Measurements from ENCODE around the gene GRK2. TPM values are rescaled to one million over a fixed set of nuclear protein-coding genes. Genes with fewer than 3 reads are reported as not detected.
A peak's percentile ranks its signal among the peaks of the same experiment; 100 is the strongest.

The GRK2 gene
- total and polyA plus RNA-seq, 2 of the 13 experiments (the other 11 are each of a cell fraction or from before 2014, with no cell fraction given): 31.3 to 42.4 TPM

GRCh38 chr11:67301951-67302516, 35.8 kb downstream of the GRK2 start:
- H3K4me2 ChIP-seq (ENCODE audit: low read depth, low read length): peak overlapping the region; percentile 82
- no peaks in the 10 kb centered on the region for H3K27me3 ChIP-seq (ENCODE audit: control insufficient read depth in 1 of 2, insufficient read depth in 2 of 2, low read length in 2 of 2)
- FAIRE-seq (no peak), DNase-seq (ENCODE audit: low spot score) (no peak), ATAC-seq (no peak)
- WGBS (ENCODE audit: low lambda C conversion rate): 77% methylated on average over 10 of the region's 15 CpGs
- intact Hi-C loops (cut with micrococcal nuclease; ENCODE audit: unreplicated experiment): loop anchor here (5.0 kb wide), 1 partner anchor 40 kb away; no protein-coding TSS in a partner anchor
- H3K9ac ChIP-seq (ENCODE audit: insufficient read depth, low read depth, low read length): no peak overlapping the region
- peaks cover 20% of the 10 kb centered on the region for H3K4me1 ChIP-seq (ENCODE audit: insufficient read depth, low read length)
- in situ Hi-C loops (cut with HindIII; ENCODE audit: extremely low pct_ligation_motif_present, low pct_unique_long_range_greater_than_20kb): no loop called here
- ChIA-PET CTCF (ENCODE audit: low intra/inter-chr PET ratio, low total read pairs) (no interaction called here), POLR2A (interaction anchor here (1.4 to 3.8 kb wide), 6 partner anchors 10 to 62 kb away, joined by 6 to 66 read pairs (median 11); partner anchors contain the start of genes ANKRD13D and POLD4)
- H4K20me1 ChIP-seq (ENCODE audit: insufficient read depth, low read length): no peaks in the 10 kb centered on the region
- 0 out of 6 replicates have a peak overlapping the region, but pooled peaks of 1 of the 3 experiments have one; percentile 90 for H3K4me3 ChIP-seq (replicated peaks in 1 of 3; ENCODE audit: insufficient read depth in 1 of 3, low read depth in 2 of 3, low read length in 3 of 3)
- H2AFZ ChIP-seq (ENCODE audit: low read length): no peak overlapping the region
- peaks cover 5% of the 10 kb centered on the region for H3K79me2 ChIP-seq (ENCODE audit: insufficient read depth, low read length)
- TF ChIP-seq NR2F1 (CRISPR knock-in tag; IDR thresholded peaks at IDR 0.05) (no peak), RBM39 (IDR thresholded peaks at IDR 0.05; ENCODE audit: low read depth, low read length, poor library complexity, severe bottlenecking) (peak; percentile 6), FIP1L1 (IDR thresholded peaks at IDR 0.05; ENCODE audit: borderline replicate concordance, insufficient read depth, low read depth, low read length) (no peak), ZNF431 (CRISPR knock-in tag; IDR thresholded peaks at IDR 0.05; ENCODE audit: borderline replicate concordance, low read depth) (no peak), ZNF547 (CRISPR knock-in tag; IDR thresholded peaks at IDR 0.05) (no peak)
- TF ChIP-seq, protein P1, sequence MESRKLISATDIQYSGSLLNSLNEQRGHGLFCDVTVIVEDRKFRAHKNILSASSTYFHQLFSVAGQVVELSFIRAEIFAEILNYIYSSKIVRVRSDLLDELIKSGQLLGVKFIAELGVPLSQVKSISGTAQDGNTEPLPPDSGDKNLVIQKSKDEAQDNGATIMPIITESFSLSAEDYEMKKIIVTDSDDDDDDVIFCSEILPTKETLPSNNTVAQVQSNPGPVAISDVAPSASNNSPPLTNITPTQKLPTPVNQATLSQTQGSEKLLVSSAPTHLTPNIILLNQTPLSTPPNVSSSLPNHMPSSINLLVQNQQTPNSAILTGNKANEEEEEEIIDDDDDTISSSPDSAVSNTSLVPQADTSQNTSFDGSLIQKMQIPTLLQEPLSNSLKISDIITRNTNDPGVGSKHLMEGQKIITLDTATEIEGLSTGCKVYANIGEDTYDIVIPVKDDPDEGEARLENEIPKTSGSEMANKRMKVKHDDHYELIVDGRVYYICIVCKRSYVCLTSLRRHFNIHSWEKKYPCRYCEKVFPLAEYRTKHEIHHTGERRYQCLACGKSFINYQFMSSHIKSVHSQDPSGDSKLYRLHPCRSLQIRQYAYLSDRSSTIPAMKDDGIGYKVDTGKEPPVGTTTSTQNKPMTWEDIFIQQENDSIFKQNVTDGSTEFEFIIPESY (CRISPR knock-in tag; IDR thresholded peaks at IDR 0.05): no peak
- BruUV-seq (replicated peaks): no TSS peak
- no peaks in the 10 kb centered on the region for H3K9me3 ChIP-seq (ENCODE audit: low read length)
- H3K36me3 ChIP-seq (replicated peaks in 1 of 2; ENCODE audit: control insufficient read depth in 1 of 2, insufficient read depth in 2 of 2, low read length in 2 of 2): peaks cover 8 to 28% of the 10 kb centered on the region in 2 experiments; a peak in 4 of 5 replicates
- peak overlapping the region; percentile 52 for H3K27ac ChIP-seq (ENCODE audit: extremely low read length, insufficient read depth, low read length)

Measured in HepG2 (cell line).